Measurements from ENCODE around the gene SDF4.
"Not testable (repeated sequence)": the region's sequence is repeated elsewhere in the genome, so short reads cannot be mapped to it uniquely, and the experiment has no call there.

The SDF4 gene

DNA sequence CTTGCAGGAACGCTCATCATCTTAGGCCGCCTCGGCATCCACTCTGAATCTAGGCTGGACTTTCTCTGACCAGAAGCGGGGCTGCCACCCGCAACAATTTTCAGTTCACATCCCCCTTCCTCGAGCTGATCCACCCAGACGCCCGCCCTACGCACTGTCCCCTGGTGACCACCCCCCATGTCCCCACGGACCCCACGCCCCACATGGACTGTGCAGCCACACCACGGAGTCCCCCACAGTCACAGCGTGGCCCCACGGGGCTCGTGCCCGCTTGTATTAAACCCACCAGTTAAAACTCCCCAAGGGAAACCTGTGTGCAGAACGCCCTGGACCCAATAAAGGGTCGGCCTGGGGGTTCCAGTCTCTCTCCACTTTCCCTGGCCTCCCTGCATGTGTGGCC, 27.7 kb upstream of the SDF4 start:
- no peak for DNase-seq

- DNase-seq, result no peak
Observed at GRCh38 chr1:1259119-1259488, 27.3 kb upstream of the SDF4 start.

DNA sequence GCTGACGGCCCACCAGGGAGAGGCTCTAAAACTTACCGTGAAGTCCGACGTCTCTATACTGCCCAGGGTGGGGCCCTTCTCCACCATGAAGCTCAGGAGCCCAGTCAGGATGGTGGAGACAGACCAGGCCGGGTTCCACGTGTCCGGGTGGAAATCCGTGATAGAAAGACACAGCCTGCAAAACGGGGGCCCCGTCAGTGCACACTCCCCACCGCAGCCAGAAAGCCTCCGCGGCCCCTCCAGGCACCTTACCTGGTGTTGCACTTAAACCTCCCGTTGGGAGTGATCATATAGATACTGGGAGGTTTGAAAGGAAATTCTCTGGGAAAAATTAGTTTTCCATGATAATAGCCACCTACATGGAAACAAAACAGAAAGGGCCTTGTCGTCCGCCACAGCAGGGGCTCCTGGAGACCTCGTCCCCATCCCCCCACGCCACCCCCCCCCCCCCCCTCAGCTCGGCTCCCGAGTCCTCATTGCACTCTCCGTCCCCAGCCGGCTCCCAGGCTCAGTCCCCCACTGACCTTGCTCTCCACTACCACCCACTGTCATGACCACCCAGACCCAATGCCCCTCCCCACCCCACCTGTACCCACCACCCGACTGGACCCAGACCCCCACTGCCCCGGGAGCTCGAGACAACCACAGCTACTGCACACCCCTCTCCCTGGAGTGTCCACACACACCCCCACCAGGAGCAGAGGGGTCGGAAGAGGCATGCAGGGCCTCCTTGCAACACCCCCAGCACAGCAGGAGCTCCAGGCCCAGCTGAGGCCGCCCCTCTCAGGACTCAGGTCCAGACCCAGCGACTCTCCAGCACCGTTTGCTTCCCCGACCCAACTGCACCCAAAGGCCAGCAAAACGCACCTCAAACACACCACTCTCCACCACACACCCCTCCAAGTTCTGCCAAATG, 25.4 kb upstream of the SDF4 start:
- DNase-seq, result no peak

DNA sequence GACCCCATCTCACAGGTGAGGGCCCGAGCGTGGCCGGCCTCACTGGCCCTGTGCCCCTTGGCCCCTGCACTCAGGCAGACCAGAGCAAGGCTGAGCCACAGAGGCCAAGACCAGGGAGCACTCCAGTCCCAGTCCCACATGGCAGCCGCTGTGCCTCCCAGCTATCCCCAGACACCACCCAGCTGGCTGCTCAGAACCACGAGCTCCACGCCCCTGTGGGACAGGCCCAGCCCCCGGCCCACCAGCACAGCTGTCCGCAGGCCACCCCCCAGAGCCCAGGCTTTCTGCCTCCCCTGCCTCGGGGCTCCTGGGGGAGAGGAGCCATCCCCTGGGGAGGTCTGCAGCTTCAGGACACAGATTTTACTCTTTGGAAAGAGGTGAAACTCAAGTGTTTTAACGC, 23.8 kb upstream of the SDF4 start:
- no peak for DNase-seq

- DNase-seq, result no peak
Observed at GRCh38 chr1:1255078-1255477, 23.3 kb upstream of the SDF4 start.

DNA sequence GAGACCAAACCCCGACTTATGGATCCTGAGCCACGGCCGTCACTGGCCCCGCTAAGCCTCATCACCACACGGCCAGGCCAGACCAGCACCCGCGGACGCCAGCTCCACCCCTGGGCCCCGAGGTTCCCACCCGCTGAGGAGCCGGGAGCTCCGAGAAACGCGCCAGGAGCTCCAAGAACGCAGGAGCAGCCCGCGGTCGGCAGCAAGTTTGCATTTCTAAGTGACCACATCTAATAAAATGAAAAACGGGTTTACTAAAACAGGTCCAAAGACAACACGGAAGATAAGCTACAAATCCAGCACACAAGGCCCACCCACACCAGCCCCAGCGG, 22.8 kb upstream of the SDF4 start:
- no peak for DNase-seq

- DNase-seq, result no peak
Observed at GRCh38 chr1:1253972-1254666, 22.3 kb upstream of the SDF4 start.

DNA sequence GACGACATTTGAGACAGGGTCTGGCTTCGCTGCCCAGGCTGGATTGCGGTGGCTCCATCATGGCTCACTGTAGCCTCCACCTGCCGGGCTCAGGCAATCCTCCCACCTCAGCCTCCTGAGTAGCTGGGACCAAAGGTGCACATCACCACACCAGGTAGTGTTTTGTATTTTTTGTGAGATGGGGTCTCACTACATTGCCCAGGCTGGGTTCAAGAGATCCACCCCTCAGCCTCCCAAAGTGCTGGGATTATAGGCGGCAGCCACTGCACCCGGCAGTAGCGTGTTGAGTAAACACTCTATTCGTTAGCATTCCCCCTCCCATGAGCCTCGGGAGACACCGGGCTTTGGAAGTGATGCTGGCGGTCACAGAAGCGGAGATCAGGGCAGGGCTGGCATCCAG, 21.5 kb upstream of the SDF4 start:
- DNase-seq, result no peak

DNA sequence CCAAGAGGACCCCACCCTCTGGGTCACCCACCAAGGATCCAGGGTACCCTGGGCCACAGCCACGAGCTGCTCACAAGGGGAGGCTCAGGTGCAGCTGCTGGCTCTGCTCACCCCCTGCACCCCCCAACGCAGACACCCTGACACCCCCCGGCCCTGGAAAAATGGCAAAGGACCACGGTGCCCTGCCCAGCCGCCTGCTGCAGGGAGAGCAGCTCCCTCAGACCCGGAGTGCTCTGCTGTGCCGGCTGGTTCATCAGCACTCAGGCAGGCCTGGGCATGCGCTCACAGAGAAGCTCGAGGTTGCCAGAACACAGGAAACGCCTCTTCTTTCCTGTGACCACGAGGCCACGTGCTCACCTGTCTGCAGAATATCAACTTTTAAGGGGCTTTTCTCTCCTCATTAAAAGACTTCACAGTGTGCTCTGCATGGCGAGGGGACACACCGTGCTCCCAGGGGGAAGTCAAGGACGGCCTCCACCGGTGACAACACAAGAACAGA, 19.0 kb upstream of the SDF4 start:
- DNase-seq, result no peak

DNA sequence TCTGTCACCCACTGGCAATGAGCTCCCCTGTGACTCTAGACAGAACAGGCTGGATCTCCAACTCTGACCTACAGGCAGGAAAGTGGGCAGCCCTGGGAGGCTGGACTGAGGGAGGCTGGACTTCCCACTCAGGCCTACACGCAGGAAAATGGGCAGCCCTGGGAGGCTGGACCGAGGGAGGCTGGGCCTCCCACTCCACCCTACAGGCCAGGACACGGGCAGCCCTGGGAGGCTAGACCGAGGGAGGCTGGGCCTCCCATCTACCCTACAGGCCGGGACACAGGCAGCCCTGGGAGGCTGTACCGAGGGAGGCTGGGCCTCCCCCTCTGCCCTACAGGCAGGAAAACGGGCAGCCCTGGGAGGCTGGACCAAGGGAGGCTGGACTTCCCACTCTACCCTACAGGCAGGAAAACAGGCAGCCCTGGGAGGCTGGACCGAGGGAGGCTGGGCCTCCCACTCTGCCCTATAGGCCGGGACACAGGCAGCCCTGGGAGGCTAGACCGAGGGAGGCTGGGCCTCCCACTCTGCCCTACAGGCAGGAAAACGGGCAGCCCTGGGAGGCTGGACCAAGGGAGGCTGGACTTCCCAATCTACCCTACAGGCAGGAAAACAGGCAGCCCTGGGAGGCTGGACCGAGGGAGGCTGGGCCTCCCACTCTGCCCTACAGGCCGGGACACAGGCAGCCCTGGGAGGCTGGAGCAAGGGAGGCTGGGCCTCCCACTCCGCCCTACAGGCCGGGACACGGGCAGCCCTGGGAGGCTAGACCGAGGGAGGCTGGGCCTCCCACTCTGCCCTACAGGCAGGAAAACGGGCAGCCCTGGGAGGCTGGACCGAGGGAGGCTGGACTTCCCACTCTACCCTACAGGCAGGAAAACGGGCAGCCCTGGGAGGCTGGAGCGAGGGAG, 16.5 kb upstream of the SDF4 start:
- not testable (repeated sequence) for DNase-seq

GRCh38 chr1:1247341-1247913, 15.6 kb upstream of the SDF4 start:
- DNase-seq, result no peak

GRCh38 chr1:1246577-1247340, 15.0 kb upstream of the SDF4 start, which contains the start of gene C1QTNF12:
TSS of gene C1QTNF12 (minus strand) at chr1:1246722. CDS start at chr1:1246690, 32 bp downstream.
- DNase-seq, result no peak

GRCh38 chr1:1245817-1246576, 14.2 kb upstream of the SDF4 start:
- DNase-seq, result no peak

DNA sequence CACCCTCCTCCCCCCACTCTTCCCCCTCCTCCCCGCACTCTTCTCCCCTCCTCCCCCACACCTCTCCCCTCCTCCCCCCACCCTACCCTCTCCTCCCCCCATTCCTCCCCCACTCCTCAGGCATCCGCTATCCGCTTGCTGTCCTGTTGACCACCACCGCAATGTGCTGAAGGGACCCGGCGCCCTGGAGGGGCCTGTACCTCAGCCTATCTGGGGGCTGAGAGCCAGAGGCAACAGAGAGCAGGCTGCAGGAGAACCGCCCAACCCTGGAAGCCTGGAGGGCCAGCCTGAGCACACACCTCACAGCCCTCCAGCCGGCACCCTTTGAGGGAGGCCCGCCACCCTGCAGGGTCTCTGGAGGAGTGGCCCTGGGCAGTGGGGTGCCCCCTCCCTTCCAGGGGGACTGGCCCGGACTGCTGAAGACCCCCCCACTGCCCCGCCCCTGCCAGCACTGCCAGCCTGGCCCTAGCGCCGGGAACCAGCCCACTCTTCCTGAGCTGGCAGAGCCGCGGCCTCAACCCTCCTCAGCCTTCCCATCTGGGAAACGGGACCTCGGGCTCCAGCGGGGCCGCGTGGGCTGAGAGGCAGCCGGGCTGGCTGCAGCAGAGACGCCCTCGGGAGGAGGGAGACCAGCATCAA, 13.5 kb upstream of the SDF4 start:
- no peak for DNase-seq

DNA sequence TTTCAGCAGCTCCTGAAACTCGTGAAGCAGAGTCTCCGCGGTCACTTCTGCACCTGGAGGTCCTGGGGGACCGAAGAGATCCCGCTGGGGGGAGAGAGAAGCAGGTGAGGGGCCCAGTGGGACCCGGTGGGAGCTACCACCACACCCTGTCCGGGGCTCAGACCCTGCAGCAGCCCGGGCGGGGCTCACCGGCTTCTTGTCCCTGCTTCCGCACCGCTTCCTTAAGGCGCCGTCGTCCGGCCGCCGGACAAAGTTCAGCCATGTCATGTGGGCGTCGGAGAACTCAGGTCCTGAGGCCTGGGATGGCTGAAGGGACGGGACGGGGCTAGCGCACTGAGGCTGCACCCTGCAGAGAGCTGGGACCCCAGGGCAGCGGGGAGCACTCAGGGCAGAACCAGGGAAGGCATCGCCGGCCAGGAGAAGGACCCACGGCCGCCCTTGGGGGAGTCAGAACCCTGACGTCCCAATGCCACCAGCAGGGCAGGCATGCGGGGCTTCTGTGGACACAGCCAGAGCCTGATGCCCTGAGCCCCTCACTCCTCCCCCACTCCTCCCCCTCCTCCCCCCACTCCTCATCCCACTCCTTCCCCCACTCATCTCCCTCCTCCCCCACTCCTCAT, 12.5 kb upstream of the SDF4 start:
- DNase-seq, result no peak

GRCh38 chr1:1243807-1244191, 12.0 kb upstream of the SDF4 start:
- no peak for DNase-seq

DNA sequence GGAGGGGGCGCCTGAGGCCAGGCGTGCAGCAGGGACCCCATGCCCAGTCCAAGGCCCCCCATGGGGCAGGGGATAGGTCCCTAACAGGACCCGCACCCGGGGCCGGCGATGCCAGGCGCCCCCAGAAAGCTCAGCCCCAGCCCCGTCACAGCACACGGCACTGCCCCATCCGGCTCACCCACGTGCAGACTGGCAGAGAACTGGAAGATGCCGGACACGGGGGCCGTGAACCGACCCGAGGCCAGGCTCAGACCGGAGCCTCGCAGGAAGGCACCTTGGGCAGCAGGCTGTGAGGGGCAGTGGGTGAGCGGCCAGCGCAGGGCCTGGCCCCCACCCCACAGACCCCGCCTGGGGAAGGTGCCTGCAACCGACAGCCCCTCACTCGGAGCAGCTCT, 11.5 kb upstream of the SDF4 start:
- DNase-seq, result no peak

DNA sequence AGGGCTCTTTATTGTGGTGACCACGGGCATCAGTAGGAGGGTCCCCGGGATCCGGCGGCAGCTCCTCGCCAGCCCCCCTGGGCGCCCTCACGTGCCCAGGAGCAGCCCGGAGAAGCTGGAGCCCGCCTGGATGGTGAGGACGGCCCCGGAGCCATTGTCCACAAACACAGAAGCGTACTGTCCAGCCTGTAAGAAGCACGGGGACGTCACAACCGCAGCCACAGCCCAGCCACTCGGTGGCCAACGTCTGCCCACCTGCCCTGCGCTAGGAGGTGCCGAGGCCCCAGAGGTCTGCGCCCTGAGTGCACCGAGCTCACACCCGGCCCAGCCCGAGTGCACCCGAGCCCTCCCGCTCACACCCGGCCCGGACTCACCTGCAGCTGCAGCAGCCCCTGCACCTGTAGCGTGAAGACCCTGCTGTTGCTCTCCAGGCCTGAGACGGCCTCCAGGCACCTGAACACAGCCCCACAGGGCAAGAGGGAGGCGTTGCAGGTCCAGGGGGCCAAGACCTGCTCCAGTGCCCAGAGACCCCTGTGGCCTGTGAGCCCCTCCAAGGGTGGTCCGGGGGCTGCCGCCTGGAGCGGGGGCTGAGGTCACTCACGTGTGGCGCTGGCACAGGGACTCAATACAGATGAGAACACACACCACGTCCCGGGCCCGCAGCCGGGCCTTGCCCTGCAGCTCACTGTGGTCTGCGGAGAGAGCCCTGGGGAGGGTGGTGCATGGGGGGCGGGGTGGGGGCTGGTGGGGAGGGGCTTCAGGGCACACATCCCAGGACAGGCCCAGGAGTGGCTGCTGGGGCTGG, 10.9 kb upstream of the SDF4 start:
- DNase-seq, result no peak

- DNase-seq, result no peak
Observed at GRCh38 chr1:1241588-1242219, 9.9 kb upstream of the SDF4 start.

All from NK-92 treated with Interleukin-12 subunit alpha and Interleukin-12 subunit beta, amount 100 ng/mL, for 24 hours (cell line).